H1 (cell line): Measurements from ENCODE around the gene ZNF282. TPM values are rescaled to one million over a fixed set of nuclear protein-coding genes. Genes with fewer than 3 reads are reported as not detected.

Experiments used
- polyA plus RNA-seq, 7 experiments: library from polyadenylated mRNA; depleted of rRNA in 3 of 7; stranded (reverse) in 5 of 7; unstranded in 2 of 7; fragments of >200 nt in 5 of 7; fragments of 200-250 nt in 2 of 7; gene quantifications; 1 replicate in 5 of 7; 2 replicates in 1 of 7; 4 replicates in 1 of 7; pipeline versions ENCODE4 v1.2.1 to v1.2.3, GENCODE V29; 2011 to 2013; ENCODE audit warnings: missing spikeins in 2 of 7, mixed read lengths in 2 of 7
- small RNA-seq: library from polyadenylated mRNA; stranded (forward); fragments of <200 nt; extraction: miRNeasy Mini kit (QIAGEN cat#:217004); gene quantifications from one replicate; pipeline ENCODE3, GENCODE V24; 2013; ENCODE audit not compliant: insufficient read depth
- total RNA-seq: library from RNA; stranded (reverse); fragmentation: NEBNext Ultra II Directional; extraction: Animal tissue kit (Norgen Biotek cat#: 25700); gene quantifications from 2 replicates; pipeline ENCODE4 v1.2.1, GENCODE V29; 2021

The ZNF282 gene
- total and polyA plus RNA-seq, 2 of the 8 experiments (the other 6 are each of a cell fraction or from before 2014, with no cell fraction given), result 16.9 to 36.3 TPM

Small RNAs within 50 kb of the gene (small RNA-seq; reads per million reads assigned to genes)
- gene AC004890.1, result not detected

Other genes with a start within 250 kb of the ZNF282 start
- 303 and 308 TPM in 2 replicates for gene PDIA4, start 167.0 kb upstream of the ZNF282 start, total RNA-seq
- gene PDIA4, start 167.0 kb upstream of the ZNF282 start, polyA plus RNA-seq (2011; rRNA removed), result 108 and 119 TPM in 2 replicates
- 15.8 and 16.3 TPM in 2 replicates for gene ZNF786, start 104.8 kb upstream of the ZNF282 start, total RNA-seq
- gene ZNF786, start 104.8 kb upstream of the ZNF282 start, polyA plus RNA-seq (2011; rRNA removed), result 7.7 and 8.3 TPM in 2 replicates
- gene ZNF425, start 69.2 kb upstream of the ZNF282 start, total RNA-seq, result 4.0 and 6.1 TPM in 2 replicates
- 3.4 and 4.5 TPM in 2 replicates for gene ZNF425, start 69.2 kb upstream of the ZNF282 start, polyA plus RNA-seq (2011; rRNA removed)
- gene ZNF398, start 48.1 kb upstream of the ZNF282 start, total RNA-seq, result 62.2 and 63.5 TPM in 2 replicates
- 52.7 and 58.9 TPM in 2 replicates for gene ZNF398, start 48.1 kb upstream of the ZNF282 start, polyA plus RNA-seq (2011; rRNA removed)
- 19.3 and 20.1 TPM in 2 replicates for gene ZNF212, start 44.1 kb downstream of the ZNF282 start, total RNA-seq
- gene ZNF212, start 44.1 kb downstream of the ZNF282 start, polyA plus RNA-seq (2011; rRNA removed), result 6.7 and 9.1 TPM in 2 replicates
- 7.3 and 8.3 TPM in 2 replicates for gene ZNF783, start 66.7 kb downstream of the ZNF282 start, total RNA-seq
- 8.2 and 10.3 TPM in 2 replicates for gene ZNF783, start 66.7 kb downstream of the ZNF282 start, polyA plus RNA-seq (2011; rRNA removed)